ENCODE measurements around the gene MORN3. TPM values are rescaled to one million over a fixed set of nuclear protein-coding genes. Genes with fewer than 3 reads are reported as not detected.
A peak's percentile ranks its signal among the peaks of the same experiment; 100 is the strongest.
"Not testable (repeated sequence)": the region's sequence is repeated elsewhere in the genome, so short reads cannot be mapped to it uniquely, and the experiment has no call there.

Gene MORN3
- total RNA-seq, 4 donors from 2014 or later, result 2.3 to 5.9 (median 5.3) TPM

GRCh38 chr12:121678305-121678704, 8.9 kb upstream of the MORN3 start:
- TF ChIP-seq CTCF (IDR thresholded peaks at IDR 0.05) (no peak), POLR2A (IDR thresholded peaks at IDR 0.05) (no peak)
- WGBS, 2 donors, result 90 to 91% methylated on average over 3 of the region's 3 CpGs

GRCh38 chr12:121676190-121676589, 6.7 kb upstream of the MORN3 start:
- WGBS, 2 donors, result 88 to 90% methylated on average over 5 of the region's 5 CpGs

More at GRCh38 chr12:121678305-121678704, 8.9 kb upstream of the MORN3 start:
- intact Hi-C loops (cut with DNase I; ENCODE audit: low total_unique reads), result no loop called here
- DNase-seq (ENCODE audit: low spot score in 2 of 2), result no peak
- H3K4me3 ChIP-seq (ENCODE audit: low read depth, poor library complexity, severe bottlenecking), result no peak overlapping the region

GRCh38 chr12:121673013-121673511, 3.6 kb upstream of the MORN3 start:
- intact Hi-C loops (cut with DNase I; ENCODE audit: low total_unique reads), result loop anchor here (5.0 kb wide), 1 partner anchor 46 kb away; the partner anchor contains the start of gene ORAI1
- peak; percentile 50 to 90 for DNase-seq (ENCODE audit: low spot score in 2 of 2)
- no peak overlapping the region for H3K4me3 ChIP-seq (ENCODE audit: low read depth, poor library complexity, severe bottlenecking)
- TF ChIP-seq POLR2A (IDR thresholded peaks at IDR 0.05), result no peak
- no peak for TF ChIP-seq CTCF (IDR thresholded peaks at IDR 0.05)
- 33 to 39% methylated on average over 10 to 12 of the region's 12 CpGs for WGBS, 2 donors

More at GRCh38 chr12:121676190-121676589, 6.7 kb upstream of the MORN3 start:
- TF ChIP-seq POLR2A (IDR thresholded peaks at IDR 0.05), result no peak
- TF ChIP-seq CTCF (IDR thresholded peaks at IDR 0.05), result no peak
- intact Hi-C loops (cut with DNase I; ENCODE audit: low total_unique reads), result no loop called here
- no peak for DNase-seq (ENCODE audit: low spot score in 2 of 2)
- no peak overlapping the region for H3K4me3 ChIP-seq (ENCODE audit: low read depth, poor library complexity, severe bottlenecking)

- no peak for TF ChIP-seq CTCF (IDR thresholded peaks at IDR 0.05)
- no peak for TF ChIP-seq POLR2A (IDR thresholded peaks at IDR 0.05)
- H3K4me3 ChIP-seq (ENCODE audit: low read depth, poor library complexity, severe bottlenecking), result no peak overlapping the region
- WGBS, 2 donors, result 67 to 75% methylated on average over 18 of the region's 18 CpGs
- intact Hi-C loops (cut with DNase I; ENCODE audit: low total_unique reads), result no loop called here
- no peak for DNase-seq (ENCODE audit: low spot score in 2 of 2)
These were observed 519 bp downstream of the MORN3 start for GRCh38 chr12:121668750-121669520.

- 62 to 69% methylated on average over 6 of the region's 6 CpGs for WGBS, 2 donors
- H3K4me3 ChIP-seq (ENCODE audit: low read depth, poor library complexity, severe bottlenecking); intact Hi-C loops (cut with DNase I; ENCODE audit: low total_unique reads); DNase-seq (ENCODE audit: low spot score in 2 of 2): not testable (repeated sequence)
These were observed 2.6 kb downstream of the MORN3 start for GRCh38 chr12:121666829-121667228.

GRCh38 chr12:121663610-121663929, 5.9 kb downstream of the MORN3 start:
- no peak for TF ChIP-seq POLR2A (IDR thresholded peaks at IDR 0.05)
- TF ChIP-seq CTCF (IDR thresholded peaks at IDR 0.05), result no peak
- DNase-seq (ENCODE audit: low spot score in 2 of 2), result no peak
- intact Hi-C loops (cut with DNase I; ENCODE audit: low total_unique reads), result no loop called here
- WGBS, 2 donors, result 79 to 80% methylated on average over 3 of the region's 3 CpGs
- no peak overlapping the region for H3K4me3 ChIP-seq (ENCODE audit: low read depth, poor library complexity, severe bottlenecking)

- H3K4me3 ChIP-seq (ENCODE audit: low read depth, poor library complexity, severe bottlenecking); DNase-seq (ENCODE audit: low spot score in 2 of 2); intact Hi-C loops (cut with DNase I; ENCODE audit: low total_unique reads): not testable (repeated sequence)
- 85 to 88% methylated on average over 11 of the region's 11 CpGs for WGBS, 2 donors
These were observed 7.9 kb downstream of the MORN3 start for GRCh38 chr12:121661353-121662105.
